Common myeloid progenitor, CD34-positive (primary cell): ENCODE results near the gene CAPN2.

Experiments
- CTCF ChIA-PET: fragments of 350-600 bp; sonication (Branson Sonifier 250); formaldehyde crosslinking; loops from one replicate; lab custom pipeline; 2021; ENCODE audit warnings: antibody characterized with exemption; lab: Charles Lee
- POLR2A ChIA-PET: fragments of 350-600 bp; sonication (Branson Sonifier 250); formaldehyde crosslinking; loops from one replicate; lab custom pipeline; 2021; ENCODE audit warnings: antibody characterized with exemption; lab: Charles Lee
- DNase-seq, 3 donors: peaks; one replicate each; pipeline versions ENCODE4 v3.0.0 to v3.0.0-alpha.2; 2013
- H3K27ac ChIP-seq, 2 experiments: 1 replicate in 1 of 2; 2 replicates in 1 of 2; pipeline ENCODE4 v1.7.0; 2013; ENCODE audit warnings: inconsistent platforms in 2 of 2, low read length in 2 of 2, mild to moderate bottlenecking in 2 of 2, low read depth in 1 of 2, moderate library complexity in 1 of 2; ENCODE audit not compliant: severe bottlenecking in 2 of 2, insufficient read depth in 1 of 2, poor library complexity in 1 of 2
- H3K27me3 ChIP-seq, 5 experiments: replicated peaks in 2 of 5; 1 replicate in 3 of 5; 2 replicates in 2 of 5; pipeline versions ENCODE4 v1.6.1 to v1.7.0; 2013; ENCODE audit warnings: low read length in 4 of 5, mild to moderate bottlenecking in 2 of 5, moderate library complexity in 2 of 5, inconsistent platforms in 1 of 5; ENCODE audit not compliant: insufficient read depth in 5 of 5, control insufficient read depth in 4 of 5
- H3K36me3 ChIP-seq, 4 experiments: 1 replicate in 2 of 4; 2 replicates in 2 of 4; pipeline versions ENCODE4 v1.6.1 to v1.7.0; 2013; ENCODE audit warnings: low read length in 3 of 4, control low read depth in 1 of 4, mild to moderate bottlenecking in 1 of 4; ENCODE audit not compliant: control insufficient read depth in 4 of 4, insufficient read depth in 4 of 4
- H3K4me1 ChIP-seq, 4 experiments: 1 replicate in 3 of 4; 2 replicates in 1 of 4; pipeline versions ENCODE4 v1.6.1 to v1.7.1; 2013; ENCODE audit warnings: low read length in 3 of 4, mild to moderate bottlenecking in 3 of 4, control low read depth in 1 of 4, inconsistent platforms in 1 of 4, moderate library complexity in 1 of 4; ENCODE audit not compliant: control insufficient read depth in 4 of 4, insufficient read depth in 4 of 4; ENCODE audit errors: control extremely low read depth in 1 of 4
- H3K4me3 ChIP-seq, 7 experiments: 1 replicate in 4 of 7; 2 replicates in 3 of 7; pipeline versions ENCODE4 v1.5.1 to v1.7.0; 2013; ENCODE audit warnings: mild to moderate bottlenecking in 7 of 7, low read length in 6 of 7, moderate library complexity in 6 of 7, inconsistent platforms in 2 of 7, low read depth in 2 of 7, control low read depth in 1 of 7; ENCODE audit not compliant: insufficient read depth in 4 of 7, control insufficient read depth in 1 of 7; ENCODE audit errors: extremely low read depth in 1 of 7
- H3K9me3 ChIP-seq, 5 experiments: 1 replicate in 4 of 5; 2 replicates in 1 of 5; pipeline versions ENCODE4 v1.6.1 to v1.7.1; 2013; ENCODE audit warnings: low read length in 4 of 5, mild to moderate bottlenecking in 2 of 5, inconsistent platforms in 1 of 5, low read depth in 1 of 5, moderate library complexity in 1 of 5; ENCODE audit not compliant: control insufficient read depth in 4 of 5, insufficient read depth in 2 of 5; ENCODE audit errors: control extremely low read depth in 1 of 5
- WGBS: methylation state at CpG from one replicate; pipeline ENCODE4 v1.1.5; 2013; ENCODE audit not compliant: insufficient coverage; 5-methylcytosine and 5-hydroxymethylcytosine counted together

Gene CAPN2

DNA sequence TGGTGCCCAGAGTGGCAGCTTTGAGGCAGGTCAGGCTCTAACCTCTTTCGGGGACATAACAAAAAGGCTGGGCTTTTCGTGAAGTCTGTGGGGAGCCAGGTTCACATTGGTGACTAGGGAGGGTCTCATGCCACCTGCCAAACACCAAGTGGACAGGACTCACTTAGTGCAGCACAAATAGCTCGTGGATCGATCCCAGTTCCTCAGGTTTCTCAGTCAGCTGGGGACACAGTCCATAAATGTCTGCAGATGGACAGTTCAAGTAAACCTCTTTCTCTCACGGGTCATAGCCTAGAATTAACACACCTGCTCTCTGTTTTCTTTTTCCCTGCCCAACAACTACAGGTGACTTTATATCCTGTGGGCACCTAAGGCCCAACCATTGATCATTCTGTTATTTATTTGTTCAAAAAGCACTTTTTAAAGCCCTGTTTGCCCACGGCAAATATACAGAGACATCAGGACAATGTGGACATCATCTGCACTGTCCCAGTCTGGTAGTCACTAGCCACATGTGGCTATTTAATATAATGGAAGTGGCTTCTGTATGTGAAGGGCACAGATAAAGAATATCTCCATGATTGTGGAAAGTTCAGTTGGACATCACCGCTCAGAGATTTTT lies 53.5 kb downstream of the CAPN2 start:
- WGBS: 97% methylated on average over 7 of the region's 7 CpGs
- Histone ChIP-seq H3K9me3 (no peaks in the 10 kb centered on the region), H3K36me3 (peaks cover 0 to 48% (median 9%) of the 10 kb centered on the region in 4 experiments), H3K4me1 (peaks cover 0 to 4% (median under 1%) of the 10 kb centered on the region in 4 experiments), H3K4me3 (no peak overlapping the region), H3K27ac (no peak overlapping the region), H3K27me3 (no peaks in the 10 kb centered on the region)
- POLR2A ChIA-PET: no interaction called here
- CTCF ChIA-PET: interaction anchor here (1.2 kb wide), 1 partner anchor 8 kb away, joined by 5 read pairs; no protein-coding TSS in a partner anchor
- DNase-seq: no peak

DNA sequence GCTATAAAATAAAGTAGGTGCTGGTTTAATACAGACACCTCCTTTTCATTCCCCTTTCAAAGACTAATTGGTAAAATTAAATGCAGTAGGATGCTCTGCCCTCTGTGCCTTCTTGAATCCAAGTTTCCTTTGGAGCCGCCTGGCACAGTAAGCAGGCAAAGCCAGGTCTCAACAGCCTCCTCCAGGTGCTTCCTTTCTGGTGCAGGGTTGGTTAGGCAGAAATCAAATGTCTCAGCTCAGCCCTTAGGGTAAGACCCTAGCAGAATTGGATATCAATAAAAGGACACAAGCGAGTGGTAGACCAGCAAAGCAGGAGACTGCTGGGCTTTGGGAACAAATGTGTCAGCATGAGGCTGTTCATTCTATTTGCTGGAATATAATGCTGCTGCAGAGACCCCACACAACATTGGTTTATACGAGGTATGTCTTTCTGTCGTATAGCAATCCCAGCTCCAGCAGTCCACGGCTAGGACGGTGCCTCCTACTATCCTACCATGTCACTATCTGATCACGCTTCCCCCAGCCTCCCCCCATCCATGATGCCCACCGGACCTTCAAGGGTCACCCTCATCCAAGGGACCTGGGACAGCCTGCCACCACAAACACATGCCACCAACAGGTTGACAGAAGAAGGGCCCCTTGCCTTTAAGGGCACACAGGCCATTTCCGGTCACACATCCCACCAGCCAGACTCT lies 58.4 kb downstream of the CAPN2 start:
- ChIA-PET POLR2A (no interaction called here), CTCF (interaction anchor here (0.6 to 4.1 kb wide), 8 partner anchors 10 to 643 kb away, joined by 3 to 16 read pairs (median 4); no protein-coding TSS in a partner anchor)
- WGBS: 94% methylated on average over 9 of the region's 9 CpGs
- H3K27me3 ChIP-seq: no peaks in the 10 kb centered on the region
- H3K9me3 ChIP-seq: no peaks in the 10 kb centered on the region
- H3K27ac ChIP-seq: peak overlapping the region in 1 of 2 experiments; percentile 78
- peaks cover 0 to 28% (median 4%) of the 10 kb centered on the region in 4 experiments for H3K4me1 ChIP-seq
- no peak overlapping the region for H3K4me3 ChIP-seq
- H3K36me3 ChIP-seq: peaks cover 9 to 54% (median 20%) of the 10 kb centered on the region in 4 experiments
- no peak for DNase-seq

DNA sequence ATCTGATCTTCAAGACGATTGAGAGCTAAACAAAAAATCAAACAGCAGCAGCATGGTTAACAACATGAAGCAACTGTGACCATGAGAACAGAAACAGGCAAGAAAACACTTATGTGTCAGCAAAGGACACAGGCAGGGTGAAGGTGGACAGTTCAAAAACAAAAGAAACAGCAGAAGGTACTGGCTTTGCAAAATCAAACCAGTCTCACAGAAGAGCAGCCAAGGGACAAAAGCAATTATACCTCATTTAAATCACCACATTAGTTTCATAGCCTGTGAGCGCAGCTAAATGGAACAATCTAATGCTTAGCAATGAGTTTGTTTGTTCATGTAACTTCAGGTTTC lies 59.1 kb downstream of the CAPN2 start:
- peak overlapping the region in 1 of 2 experiments; percentile 78 for H3K27ac ChIP-seq
- no peak for DNase-seq

DNA sequence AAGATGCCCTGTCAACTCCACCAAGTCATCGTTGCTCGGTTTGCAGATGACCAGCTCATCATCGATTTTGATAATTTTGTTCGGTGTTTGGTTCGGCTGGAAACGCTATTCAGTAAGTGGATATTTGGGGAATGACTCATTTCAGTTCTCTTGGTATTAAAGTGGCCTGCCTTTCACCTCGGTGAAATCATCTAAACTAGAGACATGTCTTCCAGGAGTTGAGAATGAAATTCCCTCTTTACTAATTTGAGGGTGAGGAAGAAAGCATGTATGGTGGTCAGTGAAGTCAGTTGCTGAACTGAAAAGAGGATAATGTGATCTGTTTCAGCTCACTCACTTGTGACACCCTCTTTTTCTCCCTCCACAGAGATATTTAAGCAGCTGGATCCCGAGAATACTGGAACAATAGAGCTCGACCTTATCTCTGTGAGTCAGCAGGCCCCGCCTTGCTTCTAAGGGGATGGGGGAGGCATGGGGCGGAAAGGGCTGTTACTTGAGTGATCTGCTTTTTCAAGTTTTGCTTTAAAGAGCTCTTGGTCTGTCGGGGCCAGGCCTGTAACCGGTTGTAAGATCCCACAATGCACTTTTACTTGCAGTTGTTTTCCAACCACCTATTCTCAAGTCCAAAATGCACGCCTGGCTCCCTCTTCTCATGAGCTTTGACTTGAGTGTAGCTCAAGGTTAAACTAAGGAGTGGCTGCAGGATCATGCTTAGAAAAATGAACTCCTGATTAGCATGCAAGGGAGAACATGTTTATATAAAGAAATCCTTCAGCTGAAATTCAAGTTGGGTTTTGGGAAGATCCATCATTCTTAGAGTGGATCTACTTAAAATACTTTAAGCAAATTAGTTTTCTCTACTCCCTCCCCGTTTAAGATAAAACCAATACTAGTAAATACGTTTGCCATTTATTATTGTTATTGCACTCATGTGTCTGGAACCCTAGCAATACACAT lies 59.8 kb downstream of the CAPN2 start:
- 55% methylated on average over 10 of the region's 16 CpGs for WGBS
- peaks cover 9 to 51% (median 25%) of the 10 kb centered on the region in 4 experiments for H3K36me3 ChIP-seq
- H3K4me1 ChIP-seq: peaks cover 0 to 35% (median 11%) of the 10 kb centered on the region in 4 experiments
- no peak overlapping the region for H3K4me3 ChIP-seq
- CTCF ChIA-PET: interaction anchor here (0.9 to 4.1 kb wide), 5 partner anchors 9 to 644 kb away, joined by 3 to 16 read pairs (median 3); no protein-coding TSS in a partner anchor
- H3K27me3 ChIP-seq: no peaks in the 10 kb centered on the region
- H3K27ac ChIP-seq: peak overlapping the region; percentile 6 to 78
- H3K9me3 ChIP-seq: no peaks in the 10 kb centered on the region
- POLR2A ChIA-PET: no interaction called here
- peak; percentile 23 to 76 (median 52) for DNase-seq

More for the DNA sequence above, 59.1 kb downstream of the CAPN2 start:
- Histone ChIP-seq H3K36me3 (peaks cover 9 to 51% (median 22%) of the 10 kb centered on the region in 4 experiments), H3K4me3 (no peak overlapping the region), H3K9me3 (no peaks in the 10 kb centered on the region), H3K4me1 (peaks cover 0 to 34% (median 10%) of the 10 kb centered on the region in 4 experiments), H3K27me3 (no peaks in the 10 kb centered on the region)
- WGBS: 94% methylated on average over 2 of the region's 2 CpGs
- ChIA-PET POLR2A (no interaction called here), CTCF (interaction anchor here (0.6 to 4.1 kb wide), 6 partner anchors 9 to 643 kb away, joined by 3 to 16 read pairs (median 3); no protein-coding TSS in a partner anchor)

DNA sequence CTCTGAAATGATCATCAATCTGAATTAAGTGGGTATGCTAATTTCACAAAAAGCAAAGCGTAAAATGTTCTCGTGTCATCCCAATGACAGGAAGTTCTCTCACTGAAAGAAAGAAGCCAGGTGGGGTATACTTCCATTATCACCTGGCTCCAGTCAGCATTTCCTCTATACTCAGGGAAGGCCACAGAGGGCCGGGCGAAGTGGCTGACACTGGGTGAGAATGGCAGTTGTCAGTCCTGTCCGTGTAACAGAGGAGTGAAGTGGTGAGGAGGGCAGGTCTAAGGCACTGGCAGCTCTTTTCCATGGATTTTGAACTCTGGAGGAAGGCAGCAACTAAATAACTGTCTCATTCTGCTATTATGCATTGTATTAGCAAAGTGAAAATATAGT lies 60.4 kb downstream of the CAPN2 start:
- peak overlapping the region in 1 of 2 experiments; percentile 78 for H3K27ac ChIP-seq
- H3K4me3 ChIP-seq: no peak overlapping the region
- H3K9me3 ChIP-seq: no peaks in the 10 kb centered on the region
- no peak for DNase-seq
- CTCF ChIA-PET: interaction anchor here (1.2 kb wide), 1 partner anchor 22 kb away, joined by 3 read pairs; no protein-coding TSS in a partner anchor
- peaks cover 9 to 56% (median 30%) of the 10 kb centered on the region in 4 experiments for H3K36me3 ChIP-seq
- no peaks in the 10 kb centered on the region for H3K27me3 ChIP-seq
- 82% methylated on average over 3 of the region's 5 CpGs for WGBS
- POLR2A ChIA-PET: no interaction called here
- H3K4me1 ChIP-seq: peaks cover 0 to 35% (median 11%) of the 10 kb centered on the region in 4 experiments

DNA sequence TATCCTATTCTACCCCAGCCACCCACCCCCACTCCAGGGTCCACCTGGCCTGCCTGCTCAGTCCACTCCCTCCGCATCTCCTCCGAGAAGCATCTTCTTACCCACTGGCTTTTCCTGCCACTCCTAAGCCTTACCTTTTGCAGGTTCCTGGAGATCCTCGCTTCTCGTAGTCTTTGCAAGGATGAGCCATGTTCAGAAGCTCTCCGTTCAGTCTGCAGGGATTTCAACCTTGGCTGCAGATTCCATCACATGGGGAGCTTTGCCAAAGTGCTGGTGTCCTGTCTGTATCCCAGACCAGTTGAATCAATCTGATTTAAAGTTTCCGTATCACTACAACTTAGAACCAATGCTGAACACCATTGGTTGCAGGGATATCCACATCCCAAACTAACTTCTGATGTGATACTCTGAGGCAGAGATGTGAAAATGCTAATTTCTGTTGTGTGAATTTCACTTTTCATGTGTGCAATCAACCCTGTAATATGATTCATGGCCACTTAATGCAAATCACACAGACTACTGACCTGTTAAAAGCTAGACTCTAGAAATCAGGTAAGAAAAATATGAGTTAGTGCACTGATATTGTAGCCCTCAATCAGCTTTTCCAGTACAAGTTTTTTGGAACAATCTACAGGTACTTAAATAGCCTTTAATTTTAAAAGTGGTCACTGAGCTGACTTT lies 61.9 kb downstream of the CAPN2 start:
- DNase-seq: no peak
- CTCF ChIA-PET: interaction anchor here (1.0 to 1.8 kb wide), 4 partner anchors 9 to 37 kb away, joined by 3 to 7 read pairs (median 6); no protein-coding TSS in a partner anchor
- H3K9me3 ChIP-seq: no peaks in the 10 kb centered on the region
- H3K4me1 ChIP-seq: peaks cover 0 to 35% (median 11%) of the 10 kb centered on the region in 4 experiments
- WGBS: 98% methylated on average over 5 of the region's 6 CpGs
- H3K36me3 ChIP-seq: peaks cover 11 to 67% (median 42%) of the 10 kb centered on the region in 4 experiments
- POLR2A ChIA-PET: interaction anchor here (1.0 kb wide), 1 partner anchor 12 kb away, joined by 3 read pairs; no protein-coding TSS in a partner anchor
- no peak overlapping the region for H3K27ac ChIP-seq
- H3K4me3 ChIP-seq: no peak overlapping the region
- H3K27me3 ChIP-seq: no peaks in the 10 kb centered on the region
